WI38 (cell line): Measurements from ENCODE around the gene QPCTL.

ENCODE experiments used
- H3K4me3 ChIP-seq: 2 replicates; pipeline ENCODE4 v1.5.1; 2011; ENCODE audit warnings: low read depth, mild to moderate bottlenecking, control low read depth, low read length
- CTCF ChIP-seq: IDR thresholded peaks from 2 replicates; pipeline ENCODE4 v1.5.1; 2012; ENCODE audit warnings: low read depth, mild to moderate bottlenecking, control low read depth, low read length

Gene QPCTL

GRCh38 chr19:45664575-45664974 lies 27.9 kb upstream of the QPCTL start:
- H3K4me3 ChIP-seq, result no peak overlapping the region
- no peak for TF ChIP-seq CTCF

GRCh38 chr19:45667620-45668341 lies 24.7 kb upstream of the QPCTL start, which contains the start of gene GIPR:
Gene GIPR, plus strand, starts transcription at chr19:45668221. Its CDS starts 1,300 bp downstream, at chr19:45669521.
- peak within 1 kb of the TSS; percentile 56 for H3K4me3 ChIP-seq

GRCh38 chr19:45668342-45668871 lies 24.1 kb upstream of the QPCTL start:
- no peak for TF ChIP-seq CTCF
- H3K4me3 ChIP-seq, result peak overlapping the region; percentile 56

More at GRCh38 chr19:45667620-45668341, 24.7 kb upstream of the QPCTL start, which contains the start of gene GIPR:
- no peak for TF ChIP-seq CTCF

- no peak for TF ChIP-seq CTCF
- no peak overlapping the region for H3K4me3 ChIP-seq
Observed at GRCh38 chr19:45670670-45671453, 21.6 kb upstream of the QPCTL start.

- TF ChIP-seq CTCF, result no peak
- H3K4me3 ChIP-seq, result no peak overlapping the region
Observed at GRCh38 chr19:45674946-45675345, 17.5 kb upstream of the QPCTL start.

- no peak for TF ChIP-seq CTCF
Observed at GRCh38 chr19:45676851-45677263, 15.6 kb upstream of the QPCTL start.

More at GRCh38 chr19:45676851-45677263, 15.6 kb upstream of the QPCTL start:
- H3K4me3 ChIP-seq, result 0 out of 2 replicates have a peak overlapping the region, but pooled peaks have one; percentile 17
